Measurements from ENCODE around the gene DMWD.
A peak's percentile ranks its signal among the peaks of the same experiment; 100 is the strongest.

DMWD gene, protein sequence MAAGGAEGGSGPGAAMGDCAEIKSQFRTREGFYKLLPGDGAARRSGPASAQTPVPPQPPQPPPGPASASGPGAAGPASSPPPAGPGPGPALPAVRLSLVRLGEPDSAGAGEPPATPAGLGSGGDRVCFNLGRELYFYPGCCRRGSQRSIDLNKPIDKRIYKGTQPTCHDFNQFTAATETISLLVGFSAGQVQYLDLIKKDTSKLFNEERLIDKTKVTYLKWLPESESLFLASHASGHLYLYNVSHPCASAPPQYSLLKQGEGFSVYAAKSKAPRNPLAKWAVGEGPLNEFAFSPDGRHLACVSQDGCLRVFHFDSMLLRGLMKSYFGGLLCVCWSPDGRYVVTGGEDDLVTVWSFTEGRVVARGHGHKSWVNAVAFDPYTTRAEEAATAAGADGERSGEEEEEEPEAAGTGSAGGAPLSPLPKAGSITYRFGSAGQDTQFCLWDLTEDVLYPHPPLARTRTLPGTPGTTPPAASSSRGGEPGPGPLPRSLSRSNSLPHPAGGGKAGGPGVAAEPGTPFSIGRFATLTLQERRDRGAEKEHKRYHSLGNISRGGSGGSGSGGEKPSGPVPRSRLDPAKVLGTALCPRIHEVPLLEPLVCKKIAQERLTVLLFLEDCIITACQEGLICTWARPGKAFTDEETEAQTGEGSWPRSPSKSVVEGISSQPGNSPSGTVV

DNA sequence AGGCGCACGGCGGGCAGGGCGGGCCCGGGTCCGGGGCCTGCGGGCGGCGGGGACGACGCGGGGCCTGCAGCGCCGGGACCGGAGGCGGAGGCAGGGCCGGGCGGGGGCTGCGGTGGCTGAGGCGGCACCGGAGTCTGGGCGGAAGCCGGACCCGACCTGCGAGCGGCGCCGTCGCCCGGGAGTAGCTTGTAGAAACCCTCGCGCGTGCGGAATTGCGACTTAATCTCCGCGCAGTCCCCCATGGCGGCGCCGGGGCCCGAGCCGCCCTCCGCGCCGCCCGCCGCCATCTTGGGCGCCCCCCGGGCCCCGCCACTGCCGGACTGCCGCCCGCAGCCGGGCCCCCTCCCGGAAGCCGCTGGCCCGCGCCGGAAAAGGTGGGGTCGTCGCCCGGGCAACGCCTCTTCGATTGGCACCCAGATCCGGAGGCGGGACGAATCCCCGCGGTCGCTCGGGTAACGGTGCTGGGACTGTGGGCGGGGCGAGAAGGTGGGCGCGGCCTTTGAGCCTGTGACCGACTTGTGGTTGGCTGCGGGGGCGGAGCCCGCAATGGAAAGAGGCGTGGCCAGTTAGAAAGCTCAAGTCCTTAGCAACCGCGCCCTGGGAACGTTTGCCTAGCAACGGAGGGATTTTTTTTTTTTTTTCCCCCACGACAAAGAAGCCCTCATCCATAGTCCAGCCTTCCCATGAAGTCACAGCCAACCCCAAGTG lies at the start of gene DMWD:
DMWD (minus strand) TSS at position 376 of the 708 bp plus-strand sequence; CDS start at position 287, 89 bp downstream.
- FAIRE-seq = peak; percentile 93

DNA sequence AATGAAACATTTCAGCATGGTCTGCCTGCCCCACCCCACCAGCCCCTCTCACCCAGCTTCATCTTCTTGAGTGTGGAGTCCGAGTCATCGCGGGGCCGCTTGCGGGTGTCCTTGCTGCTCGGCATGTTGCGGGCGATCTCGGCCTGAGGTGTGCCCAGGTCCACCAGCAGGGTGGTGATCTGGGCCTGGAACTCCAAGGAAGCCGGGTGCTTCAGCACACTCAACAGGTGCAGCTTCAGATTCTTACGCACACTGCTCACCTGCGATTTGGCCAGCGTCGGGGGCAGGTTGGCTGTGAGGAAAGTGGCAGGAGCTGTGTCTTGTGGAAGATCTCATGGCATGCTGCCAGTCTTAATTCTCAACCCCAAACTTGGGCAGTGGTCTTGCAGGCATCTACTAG lies 49.6 kb upstream of the DMWD start:
- no peak for FAIRE-seq

DNA sequence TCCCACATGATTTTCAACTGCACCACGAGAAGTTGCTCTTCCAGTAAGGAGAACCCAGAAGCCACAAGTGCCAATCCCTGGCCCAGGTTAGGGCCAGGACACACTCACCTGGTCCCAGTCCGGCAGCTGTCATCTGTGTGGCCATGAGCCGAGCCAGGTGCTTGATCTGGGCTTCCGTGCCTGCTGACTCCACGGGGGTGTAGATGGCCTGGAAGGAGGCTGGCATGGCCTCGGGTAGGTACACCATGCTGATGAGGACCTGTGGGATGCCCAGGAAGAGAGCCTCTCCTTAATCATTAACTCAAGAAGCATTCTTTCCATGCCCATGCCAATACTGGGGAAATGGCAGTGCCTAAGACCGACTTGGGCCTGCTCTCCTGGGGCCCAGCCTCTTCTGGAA lies 42.3 kb upstream of the DMWD start:
- FAIRE-seq = no peak

DNA sequence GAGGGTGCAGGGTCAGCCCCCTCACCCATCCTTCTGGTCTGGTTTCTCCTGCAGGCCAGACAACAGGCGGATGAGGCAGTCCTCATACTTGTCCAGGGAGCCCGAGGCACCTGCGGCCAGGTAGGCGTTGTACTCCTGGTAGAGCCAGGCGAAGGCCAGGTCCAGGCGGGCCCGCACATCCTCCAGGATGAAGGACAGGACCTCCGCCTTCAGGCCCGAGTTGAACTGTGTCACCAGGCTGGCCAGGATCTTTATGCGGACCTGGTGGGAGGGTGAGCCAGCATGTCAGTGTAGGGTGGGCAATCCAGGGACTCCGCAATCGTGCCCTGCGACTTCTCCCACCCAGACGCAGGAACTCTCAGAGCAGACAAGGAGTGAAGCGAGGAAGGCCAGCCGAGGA lies 36.3 kb upstream of the DMWD start:
- no peak for FAIRE-seq

DNA sequence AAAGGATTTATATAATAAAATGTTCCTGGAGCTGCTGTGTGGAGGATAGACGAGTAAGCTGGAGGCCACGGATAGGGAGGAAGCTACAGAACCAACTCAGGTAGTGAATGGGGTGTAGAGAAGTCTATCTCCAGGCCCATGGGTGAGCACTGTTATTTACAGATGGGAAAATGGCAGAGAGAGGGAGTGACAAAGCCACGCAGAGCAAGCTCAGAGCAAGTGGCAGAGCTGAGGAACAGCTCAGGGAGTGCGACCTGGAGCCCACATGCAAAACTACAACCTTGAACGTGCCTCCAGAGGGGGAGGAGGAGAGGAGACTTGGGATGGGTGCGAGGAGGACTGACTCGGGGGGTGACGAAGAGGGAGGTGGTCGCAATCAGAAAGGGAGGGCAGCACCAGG lies 35.9 kb upstream of the DMWD start:
- no peak for FAIRE-seq

DNA sequence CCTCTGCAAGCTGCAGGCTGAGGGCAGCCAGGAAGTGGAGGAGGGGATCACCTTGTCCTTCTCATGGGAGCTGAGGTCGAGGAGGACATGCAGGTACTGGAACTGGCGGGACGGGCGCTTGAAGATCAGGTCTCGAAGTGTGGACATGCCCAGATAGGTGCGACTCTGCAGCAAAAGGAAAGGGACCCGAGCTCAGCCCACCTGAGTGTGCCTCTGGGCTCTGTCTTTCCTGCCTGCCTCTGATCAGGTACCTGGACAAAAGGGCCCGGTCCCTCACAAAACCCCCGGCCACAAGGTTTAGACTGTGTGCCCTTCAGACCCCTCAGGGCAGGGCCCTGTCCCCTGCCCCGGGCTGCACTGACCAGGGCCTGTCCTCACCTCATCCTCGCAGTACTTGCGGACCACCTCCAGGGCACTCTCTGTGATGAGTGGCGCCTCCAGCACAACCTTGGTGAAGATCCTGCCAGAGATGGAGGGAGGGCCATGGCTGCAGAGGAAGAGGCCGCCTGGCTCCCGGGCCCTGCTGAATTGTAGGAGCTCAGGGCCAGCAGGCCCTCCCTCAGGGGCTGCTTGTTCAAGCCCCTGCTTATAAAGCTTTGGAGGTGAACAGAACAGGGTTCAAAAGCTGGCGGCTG lies 34.9 kb upstream of the DMWD start:
- no peak for FAIRE-seq

DNA sequence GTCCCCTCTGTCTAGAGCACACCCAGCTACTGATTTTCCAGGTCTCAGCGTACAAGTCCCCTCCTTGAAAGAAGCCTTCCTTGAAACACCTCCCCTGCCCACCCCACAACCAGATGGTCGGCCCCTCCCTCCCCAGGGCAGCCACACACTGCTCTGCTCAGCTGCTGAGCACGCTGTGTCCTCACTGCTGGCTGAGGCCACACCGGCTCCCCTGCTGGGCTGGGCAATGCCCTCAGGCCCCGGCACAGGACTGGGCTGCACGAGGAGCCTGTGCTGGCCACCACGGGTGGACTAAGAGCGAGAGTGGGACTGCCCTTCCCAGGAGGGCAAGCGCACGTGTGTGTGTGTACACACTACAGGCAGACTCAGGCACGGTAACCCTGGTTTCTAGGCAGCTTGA lies 34.3 kb upstream of the DMWD start:
- FAIRE-seq = no peak

DNA sequence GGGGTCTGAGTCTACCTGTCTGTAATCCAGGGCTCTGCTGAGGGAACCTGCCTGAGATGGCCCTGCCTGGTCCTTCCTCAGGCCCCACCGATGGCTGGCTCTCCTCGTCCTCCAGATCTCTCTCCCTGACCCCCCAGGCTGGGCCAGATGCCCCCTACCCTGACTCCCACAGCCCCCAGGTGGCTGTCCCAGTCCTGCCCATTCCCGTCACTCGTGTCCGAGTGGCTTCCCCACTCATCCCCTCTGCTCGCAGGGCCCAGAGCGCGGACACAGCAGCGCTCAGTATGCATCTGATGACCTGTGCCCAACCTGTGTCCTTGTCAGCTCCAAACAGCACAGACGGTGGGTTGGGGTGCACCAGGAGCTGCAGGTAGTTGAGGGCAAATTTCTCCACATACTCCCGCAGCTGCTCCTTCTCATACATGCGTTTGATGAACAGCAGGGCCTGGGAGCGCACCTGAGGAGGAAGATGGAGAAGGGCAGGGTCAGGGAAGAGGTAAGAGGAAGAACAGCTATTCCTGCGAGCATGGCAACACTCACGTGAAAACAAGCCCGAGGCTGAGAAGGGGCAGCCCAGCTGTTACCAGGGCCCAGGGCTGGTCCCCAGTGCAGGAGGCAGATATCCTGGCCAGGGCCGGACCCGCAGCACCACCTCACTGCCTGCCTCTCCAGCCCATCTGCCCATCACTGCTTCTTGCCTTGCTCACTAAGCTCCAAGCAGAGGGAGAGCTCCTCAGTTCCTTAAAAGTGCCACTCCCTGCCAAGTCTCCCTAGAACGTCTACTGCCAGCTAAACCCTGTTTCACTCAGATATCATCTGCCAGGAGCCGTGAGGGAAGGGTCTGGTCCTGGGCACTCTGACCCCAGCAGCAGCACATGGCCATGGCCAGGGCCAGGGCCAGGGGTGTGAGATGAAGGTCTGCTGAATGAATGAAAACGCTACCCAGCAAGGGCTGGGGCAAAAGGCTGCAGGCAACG lies 33.6 kb upstream of the DMWD start:
- no peak for FAIRE-seq

DNA sequence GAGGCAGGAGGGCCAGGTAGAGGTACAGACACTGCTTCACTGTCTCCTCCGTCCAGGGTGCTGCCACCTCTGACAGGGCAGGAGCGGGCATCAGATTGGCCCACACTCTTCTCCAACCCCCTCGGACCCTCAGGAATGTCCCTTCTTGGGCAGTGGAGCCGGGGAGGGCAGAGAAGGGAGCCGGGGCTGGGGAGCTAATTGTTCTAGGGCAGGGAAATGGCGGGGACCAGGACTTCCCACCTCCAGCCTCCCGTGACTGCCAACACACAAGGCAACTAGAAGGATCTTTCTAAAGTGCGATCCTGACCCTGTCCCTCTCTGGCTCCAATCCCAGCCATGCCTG lies 32.6 kb upstream of the DMWD start:
- no peak for FAIRE-seq

DNA sequence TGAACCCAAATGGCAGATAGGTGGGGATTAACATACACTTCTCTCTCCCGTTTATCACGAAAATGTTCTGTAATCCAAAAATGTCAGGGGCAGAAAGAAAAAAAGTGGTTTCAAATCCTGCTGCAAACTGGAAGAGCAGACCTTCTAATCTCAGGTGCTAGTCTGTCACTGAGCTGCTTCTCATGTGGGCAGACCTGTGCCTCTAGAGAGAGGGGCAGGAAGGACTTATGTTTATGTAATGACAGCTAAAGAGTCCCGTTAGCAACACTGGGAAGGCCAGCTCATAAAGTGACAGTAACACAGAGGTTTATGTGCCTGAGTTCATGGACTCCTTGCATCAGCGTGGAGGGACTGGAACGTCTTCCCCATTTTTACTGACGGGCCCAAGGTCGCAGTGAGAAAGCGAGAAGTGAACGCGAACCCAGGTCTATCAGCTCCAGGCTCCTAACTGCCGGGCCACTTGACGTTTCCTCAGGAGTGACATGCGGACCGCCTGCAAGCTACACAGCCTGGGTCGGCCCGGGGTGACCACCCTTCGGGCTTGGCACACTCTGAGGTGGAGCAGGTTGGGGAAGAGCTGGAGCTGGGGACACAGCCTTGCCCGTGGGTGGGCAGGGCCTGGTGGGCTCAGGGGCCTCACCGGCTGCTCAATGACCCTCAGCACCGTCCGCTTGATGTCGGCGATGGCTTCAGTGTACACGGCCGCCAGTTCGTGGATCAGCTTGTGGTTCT lies 32.1 kb upstream of the DMWD start:
- no peak for FAIRE-seq

DNA sequence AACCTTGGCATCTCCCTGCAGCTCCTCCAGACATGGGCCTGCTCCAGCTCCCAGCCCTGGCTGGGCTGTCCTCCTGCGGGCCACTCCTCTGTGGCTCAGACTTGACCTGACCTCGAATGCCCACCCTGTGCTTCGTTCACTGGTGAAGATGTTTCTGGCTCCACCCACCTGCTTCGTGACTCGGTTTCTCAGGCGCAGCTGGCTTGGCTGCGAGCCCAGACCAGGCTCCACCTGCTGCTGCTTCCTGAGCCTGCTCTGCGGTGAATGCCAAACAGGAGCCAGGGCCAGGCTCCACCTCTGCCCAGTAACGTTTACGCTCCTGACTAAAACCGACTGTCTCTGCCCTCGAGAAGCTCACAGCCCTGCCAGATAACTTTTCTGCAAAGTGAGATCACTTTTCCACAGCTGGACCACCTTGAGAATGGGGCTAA lies 31.4 kb upstream of the DMWD start:
- no peak for FAIRE-seq

DNA sequence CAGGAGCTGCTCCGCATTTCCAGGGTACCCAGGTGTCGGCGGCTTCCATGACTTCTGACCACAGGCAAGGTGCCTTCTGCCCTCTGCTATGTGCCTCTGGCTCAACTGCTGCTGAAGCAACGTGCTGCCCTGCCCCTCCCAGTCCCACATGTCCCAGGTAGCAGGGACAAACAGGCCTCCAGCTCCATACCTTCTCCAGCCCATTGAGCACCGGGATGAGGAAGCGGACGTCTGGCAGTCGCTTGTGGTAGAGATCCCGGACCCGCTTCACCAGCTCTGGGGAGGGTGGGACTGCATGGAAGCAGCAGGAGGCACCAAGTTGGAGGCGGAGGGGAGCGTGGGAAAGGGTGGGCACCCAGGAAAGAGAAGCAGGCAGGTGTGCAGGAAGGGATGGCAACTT lies 30.5 kb upstream of the DMWD start:
- FAIRE-seq = no peak

DNA sequence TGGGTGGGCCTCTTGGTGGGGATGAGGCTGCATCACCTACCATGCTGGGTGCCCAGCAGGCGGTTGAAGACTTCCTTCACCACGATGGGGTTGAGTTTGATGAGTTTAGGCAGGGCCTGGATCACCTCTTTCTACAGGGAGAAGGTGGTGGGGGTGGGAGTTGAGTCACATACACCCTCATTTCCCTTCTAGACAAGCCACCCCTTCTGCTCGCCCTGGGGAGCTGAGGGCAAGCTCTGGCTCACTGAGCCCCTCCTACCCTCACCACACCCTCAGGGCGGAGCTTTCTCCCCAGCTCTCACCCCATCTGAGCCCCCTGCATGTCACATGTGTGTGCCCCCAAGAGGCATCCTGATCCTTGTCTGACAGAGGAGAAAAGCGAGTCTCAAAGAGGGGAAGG lies 30.1 kb upstream of the DMWD start:
- FAIRE-seq = no peak

DNA sequence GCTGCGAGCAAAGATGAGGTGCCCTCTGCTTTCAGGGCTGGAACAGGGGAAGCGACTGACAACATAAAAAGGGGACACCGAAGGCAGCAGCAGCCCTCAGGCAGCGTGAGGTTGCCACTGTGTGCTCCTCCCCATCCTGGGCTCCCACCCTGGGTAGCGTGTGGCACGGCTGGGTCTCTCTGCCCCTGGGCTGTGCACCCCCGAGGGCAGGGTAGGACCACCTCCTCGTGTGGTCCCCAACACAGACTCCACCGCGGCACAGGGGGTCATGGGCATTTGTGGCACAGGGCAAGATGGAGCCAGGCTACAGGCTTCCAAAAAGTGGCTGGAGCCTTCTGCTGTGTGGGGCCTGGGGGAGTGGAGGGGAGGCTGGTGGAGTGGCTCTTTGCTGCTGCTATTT lies 28.9 kb upstream of the DMWD start:
- FAIRE-seq = no peak

DNA sequence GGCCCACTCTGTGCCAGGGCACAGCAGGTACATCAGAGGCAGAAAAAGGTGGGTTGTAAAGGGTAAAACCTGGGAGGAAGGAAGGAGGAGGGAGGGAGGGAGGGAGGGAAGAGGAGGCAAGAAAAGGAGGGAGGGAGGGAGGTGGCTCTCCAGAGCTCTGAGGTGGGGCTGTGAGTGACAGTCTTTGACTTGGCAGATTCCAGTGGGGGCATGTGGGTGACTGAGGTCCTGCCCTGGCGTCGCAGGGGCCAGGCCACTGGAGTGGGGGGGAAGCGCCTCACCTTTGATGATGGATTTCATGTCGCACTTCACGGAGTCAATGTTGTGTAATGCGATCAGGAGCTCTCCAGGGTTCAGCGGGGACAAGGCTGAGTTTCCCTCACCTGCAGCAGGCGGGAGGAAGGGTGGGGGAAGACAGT lies 28.5 kb upstream of the DMWD start:
- no peak for FAIRE-seq

DNA sequence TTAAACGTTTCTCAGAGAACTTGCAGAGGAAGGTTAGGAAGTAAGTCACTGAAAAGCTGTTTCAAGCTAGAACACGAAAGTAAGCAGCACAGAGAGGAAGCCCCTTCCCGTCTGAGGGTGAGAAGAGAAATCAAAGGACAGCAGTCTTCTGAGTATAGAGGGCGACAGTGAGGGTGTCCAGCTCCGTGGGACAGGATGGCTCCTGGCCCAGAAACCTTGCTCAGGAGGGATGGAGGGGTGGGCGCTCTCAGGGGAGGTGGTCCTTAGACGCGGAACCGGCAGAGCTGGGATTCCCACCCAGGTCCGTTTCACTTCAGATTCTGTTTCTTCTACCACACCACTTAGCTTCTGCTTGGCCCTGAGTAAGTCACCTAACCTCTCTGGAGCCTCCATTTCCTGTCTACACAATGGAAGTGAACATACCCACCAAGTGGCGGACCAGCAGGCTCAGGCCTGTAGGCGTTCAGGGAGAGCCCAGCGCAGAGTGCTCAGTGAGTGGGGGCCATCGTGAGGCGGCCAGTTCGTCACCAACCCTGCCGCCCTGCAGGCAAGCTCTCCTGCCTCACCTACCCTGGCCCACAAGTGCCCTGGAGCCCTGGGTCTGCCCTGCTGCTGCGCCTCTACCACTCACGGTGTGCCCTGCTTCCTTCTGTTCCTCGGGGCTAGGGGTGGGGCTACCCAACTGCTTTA lies 27.9 kb upstream of the DMWD start:
- FAIRE-seq = no peak

DNA sequence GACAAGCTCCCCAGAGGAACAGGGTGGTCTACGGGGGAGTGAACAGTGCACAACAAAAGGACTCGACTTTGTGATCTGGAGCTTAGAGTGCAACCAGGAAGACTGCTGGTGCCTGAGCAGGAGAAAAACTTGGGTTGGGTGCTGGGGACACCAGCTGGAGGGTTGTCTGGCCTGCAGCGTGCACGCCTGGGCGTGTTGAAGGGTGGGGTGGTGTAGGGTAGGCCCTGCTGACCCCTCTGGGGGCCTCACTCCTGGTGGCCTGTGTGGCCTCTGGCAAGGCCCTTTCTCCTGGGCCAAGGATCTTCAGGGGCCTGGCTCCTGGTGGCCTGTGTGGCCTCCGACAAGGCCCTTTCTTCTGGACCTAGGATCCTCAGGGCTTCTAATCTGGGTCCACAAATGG lies 27.1 kb upstream of the DMWD start:
- FAIRE-seq = no peak

DNA sequence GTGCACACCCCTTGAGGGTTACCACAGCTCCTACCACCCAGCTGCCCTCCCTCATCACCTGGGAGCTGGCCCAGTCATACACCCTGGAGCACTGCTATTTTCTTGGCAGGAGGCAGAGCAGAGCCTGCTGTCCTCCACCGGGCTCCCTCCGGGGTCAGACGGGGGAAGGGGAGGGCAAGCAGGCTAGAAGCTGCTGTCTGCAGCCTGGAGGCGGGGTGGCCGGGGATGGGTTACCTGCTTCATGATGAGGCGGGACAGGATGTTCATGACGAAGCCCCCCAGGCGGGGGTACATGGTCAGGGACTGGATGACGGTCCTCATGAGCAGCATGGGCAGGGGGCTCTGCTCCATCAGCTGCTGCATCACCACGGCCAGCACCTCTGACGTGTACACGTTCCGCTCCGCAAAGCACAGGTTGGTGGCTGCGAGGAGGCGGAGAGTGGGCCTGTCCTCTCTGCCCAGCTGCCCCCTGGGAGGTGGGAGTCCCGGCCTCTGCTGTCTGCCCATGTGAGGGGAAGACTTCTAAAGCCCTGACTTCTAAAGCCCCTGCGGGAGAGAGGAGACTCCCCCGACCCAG lies 25.2 kb upstream of the DMWD start:
- FAIRE-seq = no peak

DNA sequence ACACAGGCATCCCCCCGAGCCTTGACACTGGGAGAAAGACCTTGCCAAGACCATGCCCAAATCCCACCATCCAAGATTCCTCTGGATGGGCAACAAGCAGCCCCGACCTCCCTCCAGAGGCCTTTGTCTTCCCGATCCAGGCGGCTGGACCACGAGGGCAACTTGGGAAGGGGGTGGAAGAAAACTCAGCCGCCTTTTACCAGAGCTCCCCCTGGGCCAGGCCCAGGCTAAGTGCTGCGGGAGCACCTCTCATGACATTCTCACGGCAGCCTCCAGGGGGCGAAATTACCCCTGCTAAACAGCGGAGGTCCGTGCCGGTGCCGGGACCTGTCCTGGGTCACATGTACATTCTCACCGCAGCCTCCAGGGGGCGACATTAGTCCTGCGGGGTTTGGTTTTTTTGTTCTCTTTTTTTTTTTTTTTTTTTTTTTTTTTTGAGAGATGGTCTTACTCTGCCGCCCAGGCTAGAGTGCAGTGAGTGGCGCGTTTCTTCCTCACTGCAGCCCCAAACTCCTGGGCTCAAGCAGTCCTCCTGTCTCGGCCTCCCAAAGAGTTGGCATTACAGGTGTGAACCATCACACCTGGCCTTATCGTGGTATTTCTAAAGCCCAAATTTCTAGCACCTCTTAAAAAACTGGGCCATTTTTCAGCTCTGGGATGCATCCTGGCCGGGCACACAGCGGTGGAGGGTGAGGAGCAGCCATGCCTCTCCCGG lies 24.5 kb upstream of the DMWD start:
- FAIRE-seq = peak; percentile 79
